Activated CD4-positive, CD25-positive, alpha-beta regulatory T cell treated with anti-CD3 and anti-CD28 coated beads, Interleukin-2, amount 50 U/mL, for 72 hours (primary cell): ENCODE data around the gene RHPN2.

ENCODE experiments used
- DNase-seq: peaks from one replicate; pipeline ENCODE4 v3.0.0; 2021

Gene RHPN2

GRCh38 chr19:33064792-33065550 lies at the start of gene RHPN2:
TSS of gene RHPN2 (minus strand) at chr19:33064888. CDS start at chr19:33064852, 36 bp downstream.
- peak; percentile 36 for DNase-seq

- no peak for DNase-seq
Measured at GRCh38 chr19:33114312-33114711, 49.6 kb upstream of the RHPN2 start.

GRCh38 chr19:33111587-33111986 lies 46.9 kb upstream of the RHPN2 start:
- DNase-seq = no peak

- no peak for DNase-seq
Measured at GRCh38 chr19:33110137-33110910, 45.6 kb upstream of the RHPN2 start.

- DNase-seq = no peak
Measured at GRCh38 chr19:33108161-33108560, 43.5 kb upstream of the RHPN2 start.

- DNase-seq = no peak
Measured at GRCh38 chr19:33102893-33103292, 38.2 kb upstream of the RHPN2 start.

- DNase-seq = no peak
Measured at GRCh38 chr19:33100894-33101644, 36.4 kb upstream of the RHPN2 start.

- DNase-seq = no peak
Measured at GRCh38 chr19:33098055-33098534, 33.4 kb upstream of the RHPN2 start.

GRCh38 chr19:33096005-33096404 lies 31.3 kb upstream of the RHPN2 start:
- DNase-seq = no peak

- no peak for DNase-seq
Measured at GRCh38 chr19:33094436-33095067, 29.9 kb upstream of the RHPN2 start.

GRCh38 chr19:33093420-33094210 lies 28.9 kb upstream of the RHPN2 start:
- no peak for DNase-seq

GRCh38 chr19:33090179-33090578 lies 25.5 kb upstream of the RHPN2 start:
- no peak for DNase-seq

- DNase-seq = no peak
Measured at GRCh38 chr19:33089010-33089409, 24.3 kb upstream of the RHPN2 start.

- no peak for DNase-seq
Measured at GRCh38 chr19:33086955-33087354, 22.3 kb upstream of the RHPN2 start.

- DNase-seq = no peak
Measured at GRCh38 chr19:33085570-33086128, 21.0 kb upstream of the RHPN2 start.

GRCh38 chr19:33080761-33081681 lies 16.3 kb upstream of the RHPN2 start, which contains the start of gene GPATCH1:
TSS of gene GPATCH1 (plus strand) at chr19:33081181. CDS start at chr19:33081194, 13 bp downstream.
- DNase-seq = peak; percentile 89

GRCh38 chr19:33075519-33075918 lies 10.8 kb upstream of the RHPN2 start:
- no peak for DNase-seq

GRCh38 chr19:33071887-33072286 lies 7.2 kb upstream of the RHPN2 start:
- no peak for DNase-seq

GRCh38 chr19:33067121-33067520 lies 2.4 kb upstream of the RHPN2 start:
- no peak for DNase-seq

- no peak for DNase-seq
Measured at GRCh38 chr19:33066543-33066942, 1.9 kb upstream of the RHPN2 start.

- DNase-seq = peak; percentile 31
Measured at GRCh38 chr19:33064458-33064791, 263 bp downstream of the RHPN2 start.
